Gastroesophageal sphincter (tissue), 4 donors: ENCODE data around the gene ZFP69B. TPM values are rescaled to one million over a fixed set of nuclear protein-coding genes. Genes with fewer than 3 reads are reported as not detected.

Experiments used
- ATAC-seq: fragments of 150-250 bp; one replicate; pipeline ENCODE4 v1.9.1; 2016; ENCODE audit warnings: mild to moderate bottlenecking, moderate library complexity
- H3K27ac ChIP-seq, 4 donors: fragments of 200-600 bp; sonication (generic) in 3 of 4; 1 replicate in 3 of 4; 2 replicates in 1 of 4; pipeline ENCODE4 v1.5.1; 2016 to 2019
- H3K27me3 ChIP-seq: fragments of 200-600 bp; sonication (generic); one replicate; pipeline ENCODE4 v1.5.1; 2019
- H3K36me3 ChIP-seq, 2 donors: fragments of 200-600 bp; sonication (generic); one replicate each; pipeline ENCODE4 v1.5.1; 2019; ENCODE audit warnings: control low read depth in 1 of 2
- H3K4me1 ChIP-seq, 3 donors: fragments of 200-600 bp; sonication (generic); 1 replicate in 2 of 3; 2 replicates in 1 of 3; pipeline ENCODE4 v1.5.1; 2016 to 2019; ENCODE audit warnings: control low read depth in 2 of 3
- H3K4me3 ChIP-seq, 2 donors: fragments of 200-600 bp; sonication (generic); one replicate each; pipeline ENCODE4 v1.5.1; 2019; ENCODE audit warnings: mild to moderate bottlenecking in 1 of 2, moderate library complexity in 1 of 2
- H3K9me3 ChIP-seq, 3 donors: fragments of 200-600 bp; sonication (generic); one replicate each; pipeline ENCODE4 v1.5.1; 2017 to 2019; ENCODE audit warnings: control low read depth in 2 of 3
- EP300 ChIP-seq: sonication (generic); formaldehyde crosslinking; IDR thresholded peaks from one replicate; pipeline ENCODE4 v1.6.1; 2017; ENCODE audit warnings: antibody characterized with exemption, mild to moderate bottlenecking
- POLR2A ChIP-seq, 2 donors: fragments of 450-650 bp; IDR thresholded peaks; one replicate each; pipeline ENCODE4 v1.6.1; 2017; ENCODE audit warnings: antibody characterized with exemption in 2 of 2, mild to moderate bottlenecking in 2 of 2, moderate library complexity in 1 of 2
- POLR2AphosphoS5 ChIP-seq: sonication (generic); formaldehyde crosslinking; IDR thresholded peaks from one replicate; pipeline ENCODE4 v1.6.1; 2017; ENCODE audit warnings: antibody characterized with exemption
- WGBS, 2 donors: methylation state at CpG; one replicate each; pipeline ENCODE4 v1.1.5; 2018; ENCODE audit warnings: low coverage in 1 of 2; 5-methylcytosine and 5-hydroxymethylcytosine counted together
- total RNA-seq, 4 donors: library from RNA; depleted of rRNA; stranded (reverse); fragments of >200 nt; gene quantifications; one replicate each; pipeline ENCODE4 v1.1.0, GENCODE V29; 2016
- TF ChIP-seq, protein P1 (sequence below), 4 experiments: fragments of 200-600 bp in 2 of 4; fragments of 450-650 bp in 2 of 4; sonication (generic) in 1 of 4; IDR thresholded peaks; one replicate each; pipeline ENCODE4 v1.5.1; 2017 to 2019; ENCODE audit warnings: antibody characterized with exemption in 4 of 4, mild to moderate bottlenecking in 2 of 4, moderate library complexity in 2 of 4

Gene ZFP69B
- total RNA-seq, 4 donors from 2014 or later = 0.54 to 1.4 (median 1.2) TPM; not detected in 1

DNA sequence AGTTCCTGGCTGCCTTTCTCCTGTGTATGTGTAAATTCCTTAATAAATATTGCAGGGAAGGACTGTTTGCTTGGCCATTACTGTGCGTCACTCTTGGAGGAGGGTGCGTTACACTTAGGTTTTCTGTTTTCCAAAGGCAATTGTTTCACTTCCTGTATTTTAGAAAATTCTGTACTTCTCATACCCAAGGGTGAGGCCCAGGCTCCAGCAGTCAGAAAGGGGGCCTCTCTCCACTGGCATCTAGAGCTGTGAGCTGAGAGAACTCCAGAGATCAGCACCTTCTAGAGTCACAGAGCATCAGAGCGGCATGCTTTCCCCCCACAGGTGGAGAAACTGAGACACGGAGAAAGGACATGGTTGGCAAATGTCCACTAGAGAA is 27.0 kb upstream of the ZFP69B start:
- 61 to 86% methylated on average over 1 to 3 of the region's 4 CpGs for WGBS, 2 donors
- Histone ChIP-seq H3K9me3 (no peaks in the 10 kb centered on the region), H3K27ac (no peak overlapping the region), H3K4me1 (no peaks in the 10 kb centered on the region), H3K4me3 (no peak overlapping the region), H3K36me3 (peaks cover 0 to 42% of the 10 kb centered on the region in 2 donors), H3K27me3 (no peaks in the 10 kb centered on the region)
- no peak for ATAC-seq
- TF ChIP-seq, protein P1, sequence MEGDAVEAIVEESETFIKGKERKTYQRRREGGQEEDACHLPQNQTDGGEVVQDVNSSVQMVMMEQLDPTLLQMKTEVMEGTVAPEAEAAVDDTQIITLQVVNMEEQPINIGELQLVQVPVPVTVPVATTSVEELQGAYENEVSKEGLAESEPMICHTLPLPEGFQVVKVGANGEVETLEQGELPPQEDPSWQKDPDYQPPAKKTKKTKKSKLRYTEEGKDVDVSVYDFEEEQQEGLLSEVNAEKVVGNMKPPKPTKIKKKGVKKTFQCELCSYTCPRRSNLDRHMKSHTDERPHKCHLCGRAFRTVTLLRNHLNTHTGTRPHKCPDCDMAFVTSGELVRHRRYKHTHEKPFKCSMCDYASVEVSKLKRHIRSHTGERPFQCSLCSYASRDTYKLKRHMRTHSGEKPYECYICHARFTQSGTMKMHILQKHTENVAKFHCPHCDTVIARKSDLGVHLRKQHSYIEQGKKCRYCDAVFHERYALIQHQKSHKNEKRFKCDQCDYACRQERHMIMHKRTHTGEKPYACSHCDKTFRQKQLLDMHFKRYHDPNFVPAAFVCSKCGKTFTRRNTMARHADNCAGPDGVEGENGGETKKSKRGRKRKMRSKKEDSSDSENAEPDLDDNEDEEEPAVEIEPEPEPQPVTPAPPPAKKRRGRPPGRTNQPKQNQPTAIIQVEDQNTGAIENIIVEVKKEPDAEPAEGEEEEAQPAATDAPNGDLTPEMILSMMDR (IDR thresholded peaks at IDR 0.05) = no peak
- TF ChIP-seq POLR2AphosphoS5 = no peak
- TF ChIP-seq EP300 = no peak
- no peak for TF ChIP-seq POLR2A (IDR thresholded peaks at IDR 0.05)

DNA sequence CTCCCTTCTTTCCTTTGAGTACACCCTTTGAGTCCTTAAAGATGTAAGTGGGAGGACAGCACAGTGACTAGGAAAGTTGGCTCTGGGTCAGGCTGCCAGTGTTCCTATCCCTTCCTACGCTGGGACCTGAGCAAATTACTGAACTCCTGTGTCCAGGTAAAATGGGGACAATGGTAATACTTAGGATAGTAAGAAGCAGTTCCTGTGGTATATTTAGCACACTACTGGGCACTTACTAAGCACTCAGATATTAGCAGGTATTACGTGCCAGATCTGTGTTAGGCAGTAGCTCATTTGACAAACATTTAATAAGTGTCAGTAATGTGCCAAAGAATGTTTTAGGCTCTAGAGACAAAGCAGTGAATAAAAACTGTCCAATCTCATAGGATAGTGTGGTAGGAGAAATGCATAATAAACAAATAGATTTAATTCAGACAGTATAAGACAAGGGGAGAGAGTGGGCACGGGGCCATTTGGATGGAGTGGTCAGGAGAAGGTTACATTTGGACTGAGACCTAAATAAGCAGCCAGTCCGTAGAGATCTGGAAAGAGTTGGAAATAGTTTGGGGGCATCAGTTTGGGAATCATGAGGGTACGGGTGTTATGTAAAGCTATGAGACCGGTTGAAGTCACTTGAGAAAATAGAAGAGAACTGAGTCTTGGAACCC is 26.2 kb upstream of the ZFP69B start:
- 87 to 90% methylated on average over 3 to 6 of the region's 6 CpGs for WGBS, 2 donors
- Histone ChIP-seq H3K36me3 (peaks cover 0 to 34% of the 10 kb centered on the region in 2 donors), H3K9me3 (no peaks in the 10 kb centered on the region), H3K4me1 (no peaks in the 10 kb centered on the region), H3K4me3 (no peak overlapping the region), H3K27me3 (no peaks in the 10 kb centered on the region), H3K27ac (no peak overlapping the region)
- no peak for TF ChIP-seq POLR2A (IDR thresholded peaks at IDR 0.05)
- no peak for TF ChIP-seq EP300
- TF ChIP-seq, protein P1 (IDR thresholded peaks at IDR 0.05) = no peak
- no peak for TF ChIP-seq POLR2AphosphoS5
- ATAC-seq = no peak

DNA sequence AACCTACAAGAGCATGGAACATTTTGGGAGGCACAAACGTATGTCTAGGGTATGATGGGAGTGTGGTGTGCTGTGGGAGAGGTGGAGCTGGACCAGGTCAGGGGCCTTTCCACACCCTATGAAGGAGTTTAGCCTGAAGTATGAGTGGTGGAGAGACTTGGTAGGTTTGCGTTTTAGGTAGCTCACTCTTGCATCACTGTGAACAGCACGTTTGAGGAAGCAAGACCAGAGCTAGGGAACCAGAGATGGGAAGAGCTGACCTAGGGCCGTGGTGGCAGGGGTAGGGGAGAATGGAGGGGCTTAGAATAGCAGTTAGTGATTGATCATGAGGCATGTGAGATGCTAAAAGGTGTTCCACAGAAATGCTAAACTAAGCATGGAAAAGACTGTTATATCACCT is 25.1 kb upstream of the ZFP69B start:
- no peak overlapping the region for H3K27ac ChIP-seq
- peaks cover 0 to 26% of the 10 kb centered on the region in 2 donors for H3K36me3 ChIP-seq
- 65 to 83% methylated on average over 1 to 4 of the region's 4 CpGs for WGBS, 2 donors
- TF ChIP-seq, protein P1 (IDR thresholded peaks at IDR 0.05) = no peak
- TF ChIP-seq POLR2AphosphoS5 (no peak), EP300 (no peak), POLR2A (IDR thresholded peaks at IDR 0.05) (no peak)
- H3K9me3 ChIP-seq = no peaks in the 10 kb centered on the region
- H3K4me3 ChIP-seq = no peak overlapping the region
- no peaks in the 10 kb centered on the region for H3K27me3 ChIP-seq
- no peaks in the 10 kb centered on the region for H3K4me1 ChIP-seq
- ATAC-seq = no peak

DNA sequence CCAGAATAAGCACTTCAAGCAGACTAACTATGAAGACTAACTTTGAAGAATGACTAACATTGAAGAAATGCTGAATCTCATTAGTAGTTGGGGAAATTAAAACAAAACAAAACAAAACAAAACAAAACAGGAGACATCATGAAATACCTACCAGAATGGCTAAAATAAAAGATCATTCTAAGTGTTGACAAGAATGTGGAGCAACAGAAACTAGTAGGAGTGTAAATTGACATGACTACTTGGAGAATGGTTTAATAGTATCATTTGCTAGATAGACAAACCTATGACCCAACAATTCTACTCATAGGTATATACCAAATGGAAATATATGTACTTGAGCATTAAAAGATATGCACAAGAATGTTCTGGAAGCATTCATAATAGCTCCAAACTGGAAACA is 18.9 kb upstream of the ZFP69B start:
- H3K27ac ChIP-seq = no peak overlapping the region
- H3K9me3 ChIP-seq = no peaks in the 10 kb centered on the region

More for the DNA sequence above, 18.9 kb upstream of the ZFP69B start:
- Histone ChIP-seq H3K27me3 (no peaks in the 10 kb centered on the region), H3K4me3 (no peak overlapping the region), H3K36me3 (no peaks in the 10 kb centered on the region), H3K4me1 (no peaks in the 10 kb centered on the region)
- no peak for ATAC-seq
- TF ChIP-seq, protein P1 (IDR thresholded peaks at IDR 0.05) = no peak
- TF ChIP-seq POLR2A (IDR thresholded peaks at IDR 0.05) (no peak), EP300 (no peak), POLR2AphosphoS5 (no peak)
